SKM-1 (cell line): ENCODE measurements around the gene CHSY1.
"Not testable (repeated sequence)": the region's sequence is repeated elsewhere in the genome, so short reads cannot be mapped to it uniquely, and the experiment has no call there.

Source experiments
- DNase-seq: peaks from one replicate; lab custom pipeline; 2025; ENCODE audit not compliant: unreplicated experiment; lab: John Stamatoyannopoulos, UW

Gene CHSY1

GRCh38 chr15:101138086-101138660 is 113.7 kb downstream of the CHSY1 start:
- no peak for DNase-seq

- DNase-seq, result no peak
These were observed 114.4 kb downstream of the CHSY1 start for GRCh38 chr15:101137312-101137940.

GRCh38 chr15:101136381-101137268 is 115.2 kb downstream of the CHSY1 start:
- no peak for DNase-seq

GRCh38 chr15:101135532-101136166 is 116.2 kb downstream of the CHSY1 start:
- no peak for DNase-seq

- DNase-seq, result no peak
These were observed 117.1 kb downstream of the CHSY1 start for GRCh38 chr15:101134780-101135179.

- no peak for DNase-seq
These were observed 118.0 kb downstream of the CHSY1 start for GRCh38 chr15:101133751-101134261.

GRCh38 chr15:101133181-101133460 is 118.7 kb downstream of the CHSY1 start:
- DNase-seq, result no peak

GRCh38 chr15:101132390-101133180 is 119.3 kb downstream of the CHSY1 start:
- DNase-seq, result no peak

- DNase-seq, result no peak
These were observed 120.1 kb downstream of the CHSY1 start for GRCh38 chr15:101131489-101132389.

GRCh38 chr15:101129851-101130380 is 121.9 kb downstream of the CHSY1 start:
- DNase-seq, result no peak

- DNase-seq, result no peak
These were observed 123.4 kb downstream of the CHSY1 start for GRCh38 chr15:101128221-101129015.

GRCh38 chr15:101127506-101128076 is 124.3 kb downstream of the CHSY1 start:
- DNase-seq, result no peak

- DNase-seq, result no peak
These were observed 125.0 kb downstream of the CHSY1 start for GRCh38 chr15:101126618-101127505.

GRCh38 chr15:101125881-101126428 is 125.9 kb downstream of the CHSY1 start:
- not testable (repeated sequence) for DNase-seq
